ENCODE results near the gene KRT85. TPM values are rescaled to one million over a fixed set of nuclear protein-coding genes. Genes with fewer than 3 reads are reported as not detected.

The KRT85 gene
- total RNA-seq, 2 experiments from 2014 or later: not detected

GRCh38 chr12:52389313-52390207 is 22.3 kb upstream of the KRT85 start:
- Mint-ChIP-seq H3K27ac (no peak overlapping the region), H3K4me1 (no peaks in the 10 kb centered on the region)
- CTCF ChIA-PET: interaction anchor here (1.4 kb wide), 1 partner anchor 16 kb away, joined by 3 read pairs; no protein-coding TSS in a partner anchor

GRCh38 chr12:52387859-52388258 is 20.6 kb upstream of the KRT85 start:
- Mint-ChIP-seq H3K9me3 (no peaks in the 10 kb centered on the region), H3K27me3 (peaks cover 11% of the 10 kb centered on the region), H3K27ac (no peak overlapping the region), H3K36me3 (ENCODE audit: low read depth) (no peaks in the 10 kb centered on the region), H3K4me3 (no peak overlapping the region), H3K4me1 (peaks cover 3% of the 10 kb centered on the region)
- CTCF ChIA-PET: no interaction called here
- POLR2A ChIA-PET: no interaction called here
- DNase-seq: no peak

More at GRCh38 chr12:52389313-52390207, 22.3 kb upstream of the KRT85 start:
- H3K9me3 Mint-ChIP-seq: no peaks in the 10 kb centered on the region
- no peak overlapping the region for H3K4me3 Mint-ChIP-seq
- POLR2A ChIA-PET: no interaction called here
- no peaks in the 10 kb centered on the region for H3K36me3 Mint-ChIP-seq (ENCODE audit: low read depth)
- no peak for DNase-seq
- H3K27me3 Mint-ChIP-seq: peaks cover 8% of the 10 kb centered on the region

- POLR2A ChIA-PET: no interaction called here
- Mint-ChIP-seq H3K9me3 (no peaks in the 10 kb centered on the region), H3K4me1 (peaks cover 8% of the 10 kb centered on the region), H3K4me3 (no peak within 1 kb of the TSS), H3K36me3 (ENCODE audit: low read depth) (no peaks in the 10 kb centered on the region), H3K27me3 (peaks cover 11% of the 10 kb centered on the region), H3K27ac (no peak within 1 kb of the TSS)
- CTCF ChIA-PET: no interaction called here
- DNase-seq: no peak
These were observed 18.0 kb upstream of the KRT85 start, which contains the start of gene KRT84 for GRCh38 chr12:52385226-52385702. KRT84 (minus strand) TSS chr12:52385652; CDS start chr12:52385585, 67 bp downstream.

- DNase-seq: no peak
- no peaks in the 10 kb centered on the region for H3K9me3 Mint-ChIP-seq
- no peak overlapping the region for H3K27ac Mint-ChIP-seq
- ChIA-PET CTCF (interaction anchor here (0.7 to 1.3 kb wide), 5 partner anchors 9 to 152 kb away, joined by 3 to 5 read pairs (median 3); partner anchors contain the start of gene KRT85), POLR2A (no interaction called here)
- peaks cover 5% of the 10 kb centered on the region for H3K27me3 Mint-ChIP-seq
- H3K4me3 Mint-ChIP-seq: no peak overlapping the region
- no peaks in the 10 kb centered on the region for H3K36me3 Mint-ChIP-seq (ENCODE audit: low read depth)
- peaks cover 8% of the 10 kb centered on the region for H3K4me1 Mint-ChIP-seq
These were observed 16.1 kb upstream of the KRT85 start for GRCh38 chr12:52383331-52383730.

GRCh38 chr12:52382854-52383253 is 15.6 kb upstream of the KRT85 start:
- ChIA-PET CTCF (interaction anchor here (1.2 to 1.4 kb wide), 2 partner anchors 9 to 22 kb away, joined by 3 to 5 read pairs; no protein-coding TSS in a partner anchor), POLR2A (no interaction called here)
- Mint-ChIP-seq H3K27ac (no peak overlapping the region), H3K4me1 (peaks cover 8% of the 10 kb centered on the region), H3K27me3 (peaks cover 5% of the 10 kb centered on the region), H3K9me3 (no peaks in the 10 kb centered on the region), H3K36me3 (ENCODE audit: low read depth) (no peaks in the 10 kb centered on the region), H3K4me3 (no peak overlapping the region)
- no peak for DNase-seq

- POLR2A ChIA-PET: no interaction called here
- no peaks in the 10 kb centered on the region for H3K36me3 Mint-ChIP-seq (ENCODE audit: low read depth)
These were observed 13.9 kb upstream of the KRT85 start for GRCh38 chr12:52381206-52381605.

GRCh38 chr12:52380271-52380694 is 13.0 kb upstream of the KRT85 start:
- CTCF ChIA-PET: interaction anchor here (1.3 kb wide), 1 partner anchor 500 kb away, joined by 5 read pairs; no protein-coding TSS in a partner anchor

More at GRCh38 chr12:52381206-52381605, 13.9 kb upstream of the KRT85 start:
- Mint-ChIP-seq H3K4me1 (peaks cover 8% of the 10 kb centered on the region), H3K27me3 (peaks cover 3% of the 10 kb centered on the region), H3K9me3 (no peaks in the 10 kb centered on the region), H3K27ac (no peak overlapping the region), H3K4me3 (no peak overlapping the region)
- CTCF ChIA-PET: interaction anchor here (0.9 kb wide), 1 partner anchor 19 kb away, joined by 3 read pairs; no protein-coding TSS in a partner anchor
- no peak for DNase-seq

GRCh38 chr12:52379536-52379935 is 12.3 kb upstream of the KRT85 start:
- H3K4me1 Mint-ChIP-seq: peaks cover 8% of the 10 kb centered on the region
- H3K27me3 Mint-ChIP-seq: peaks cover 9% of the 10 kb centered on the region
- no peaks in the 10 kb centered on the region for H3K9me3 Mint-ChIP-seq
- H3K27ac Mint-ChIP-seq: no peak overlapping the region
- CTCF ChIA-PET: interaction anchor here (1.3 kb wide), 1 partner anchor 500 kb away, joined by 5 read pairs; no protein-coding TSS in a partner anchor
- no peak for DNase-seq
- H3K36me3 Mint-ChIP-seq (ENCODE audit: low read depth): no peaks in the 10 kb centered on the region
- POLR2A ChIA-PET: no interaction called here
- H3K4me3 Mint-ChIP-seq: no peak overlapping the region

More at GRCh38 chr12:52380271-52380694, 13.0 kb upstream of the KRT85 start:
- Mint-ChIP-seq H3K9me3 (no peaks in the 10 kb centered on the region), H3K4me3 (no peak overlapping the region), H3K4me1 (peaks cover 8% of the 10 kb centered on the region), H3K36me3 (ENCODE audit: low read depth) (no peaks in the 10 kb centered on the region), H3K27me3 (peaks cover 9% of the 10 kb centered on the region), H3K27ac (no peak overlapping the region)
- POLR2A ChIA-PET: no interaction called here
- DNase-seq: peak; percentile 24

- POLR2A ChIA-PET: no interaction called here
- Mint-ChIP-seq H3K27me3 (peaks cover 15% of the 10 kb centered on the region), H3K4me1 (peaks cover 7% of the 10 kb centered on the region), H3K9me3 (no peaks in the 10 kb centered on the region), H3K27ac (no peak overlapping the region), H3K36me3 (ENCODE audit: low read depth) (no peaks in the 10 kb centered on the region), H3K4me3 (no peak overlapping the region)
- no peak for DNase-seq
- CTCF ChIA-PET: no interaction called here
These were observed 10.8 kb upstream of the KRT85 start for GRCh38 chr12:52378091-52378490.

- no peak overlapping the region for H3K27ac Mint-ChIP-seq
- no peaks in the 10 kb centered on the region for H3K36me3 Mint-ChIP-seq (ENCODE audit: low read depth)
- DNase-seq: no peak
- H3K27me3 Mint-ChIP-seq: peaks cover 12% of the 10 kb centered on the region
- no peak overlapping the region for H3K4me3 Mint-ChIP-seq
- ChIA-PET POLR2A (no interaction called here), CTCF (no interaction called here)
- H3K4me1 Mint-ChIP-seq: no peaks in the 10 kb centered on the region
- H3K9me3 Mint-ChIP-seq: no peaks in the 10 kb centered on the region
These were observed 10.0 kb upstream of the KRT85 start for GRCh38 chr12:52377266-52377665.

GRCh38 chr12:52372216-52373154 is 5.2 kb upstream of the KRT85 start:
- ChIA-PET CTCF (interaction anchor here (0.6 to 3.6 kb wide), 15 partner anchors 8 to 512 kb away, joined by 3 to 17 read pairs (median 4); no protein-coding TSS in a partner anchor), POLR2A (no interaction called here)
- Mint-ChIP-seq H3K36me3 (ENCODE audit: low read depth) (no peaks in the 10 kb centered on the region), H3K4me1 (no peaks in the 10 kb centered on the region), H3K4me3 (no peak overlapping the region), H3K9me3 (no peaks in the 10 kb centered on the region), H3K27me3 (peaks cover 32% of the 10 kb centered on the region), H3K27ac (no peak overlapping the region)
- peak; percentile 66 for DNase-seq

- H3K4me3 Mint-ChIP-seq: no peak overlapping the region
- H3K27ac Mint-ChIP-seq: no peak overlapping the region
- H3K4me1 Mint-ChIP-seq: no peaks in the 10 kb centered on the region
- no peak for DNase-seq
- CTCF ChIA-PET: interaction anchor here (0.9 to 3.6 kb wide), 5 partner anchors 10 to 513 kb away, joined by 4 to 17 read pairs (median 12); no protein-coding TSS in a partner anchor
- POLR2A ChIA-PET: no interaction called here
- H3K9me3 Mint-ChIP-seq: no peaks in the 10 kb centered on the region
- no peaks in the 10 kb centered on the region for H3K36me3 Mint-ChIP-seq (ENCODE audit: low read depth)
- H3K27me3 Mint-ChIP-seq: peaks cover 34% of the 10 kb centered on the region
These were observed 4.4 kb upstream of the KRT85 start for GRCh38 chr12:52371716-52372115.

Data from activated CD4-positive, alpha-beta memory T cell treated with anti-CD3 and anti-CD28 coated beads, Interleukin-2, amount 10 ng/mL, durations not matched to agents 7 days and 5 days (primary cell).